Peyer's patch (tissue), 4 donors: ENCODE results near the gene AKAP6. TPM values are rescaled to one million over a fixed set of nuclear protein-coding genes. Genes with fewer than 3 reads are reported as not detected.

Experiments
- DNase-seq, 3 donors: peaks; one replicate each; pipeline ENCODE4 v3.0.0-alpha.2; 2017 to 2019
- H3K27ac ChIP-seq, 4 donors: fragments of 200-600 bp; sonication (generic); one replicate each; pipeline ENCODE4 v1.5.1; 2016 to 2019
- H3K27me3 ChIP-seq, 2 donors: fragments of 200-600 bp; sonication (generic); one replicate each; pipeline ENCODE4 v1.5.1; 2019
- H3K36me3 ChIP-seq, 3 donors: fragments of 200-600 bp; sonication (generic); one replicate each; pipeline ENCODE4 v1.5.1; 2016 to 2019
- H3K4me1 ChIP-seq, 4 donors: fragments of 200-600 bp; sonication (generic); one replicate each; pipeline ENCODE4 v1.5.1; 2016 to 2019
- H3K4me3 ChIP-seq, 4 donors: fragments of 200-600 bp; sonication (generic); 1 replicate in 3 of 4; 2 replicates in 1 of 4; pipeline ENCODE4 v1.5.1; 2016 to 2019; ENCODE audit warnings: mild to moderate bottlenecking in 1 of 4
- H3K9me3 ChIP-seq, 4 donors: fragments of 200-600 bp; sonication (generic); one replicate each; pipeline ENCODE4 v1.5.1; 2016 to 2019; ENCODE audit warnings: mild to moderate bottlenecking in 1 of 4
- POLR2A ChIP-seq, 2 donors: fragments of 450-650 bp; IDR thresholded peaks; one replicate each; pipeline ENCODE4 v1.5.1; 2017; ENCODE audit warnings: antibody characterized with exemption in 2 of 2, mild to moderate bottlenecking in 2 of 2, moderate library complexity in 2 of 2
- total RNA-seq, 4 donors: library from RNA; depleted of rRNA; stranded (reverse); fragments of >200 nt; gene quantifications; one replicate each; pipeline ENCODE4 v1.1.0, GENCODE V29; 2016
- TF ChIP-seq, protein P1 (sequence below), 6 experiments: fragments of 450-650 bp in 4 of 6; fragments of 200-600 bp in 2 of 6; sonication (generic) in 1 of 6; IDR thresholded peaks; one replicate each; pipeline ENCODE4 v1.5.1; 2017 to 2019; ENCODE audit warnings: antibody characterized with exemption in 6 of 6, mild to moderate bottlenecking in 3 of 6, moderate library complexity in 1 of 6

AKAP6 gene
- total RNA-seq, 4 donors from 2014 or later, result 7.6 to 21.5 (median 12.2) TPM

DNA sequence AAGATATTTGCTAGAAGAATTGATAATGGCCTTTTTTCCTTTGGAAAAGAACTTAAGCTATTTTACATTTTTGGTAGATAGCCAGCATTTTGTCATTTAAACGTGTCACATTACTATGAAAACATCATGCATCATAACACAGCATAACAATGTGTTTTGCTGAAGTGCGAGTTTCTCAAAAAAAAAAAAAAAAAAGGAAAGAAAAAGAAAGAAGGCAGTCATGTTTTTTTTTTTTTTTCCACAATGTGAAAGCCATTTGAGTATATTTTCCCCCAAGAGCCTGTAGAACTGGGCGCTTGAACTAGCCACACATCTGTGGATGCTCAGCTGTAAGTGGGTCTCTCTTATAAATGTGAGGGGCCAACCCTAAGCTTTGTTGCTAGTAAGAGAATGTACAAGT lies 300.1 kb downstream of the AKAP6 start:
- DNase-seq, result no peak
- TF ChIP-seq, protein P1, sequence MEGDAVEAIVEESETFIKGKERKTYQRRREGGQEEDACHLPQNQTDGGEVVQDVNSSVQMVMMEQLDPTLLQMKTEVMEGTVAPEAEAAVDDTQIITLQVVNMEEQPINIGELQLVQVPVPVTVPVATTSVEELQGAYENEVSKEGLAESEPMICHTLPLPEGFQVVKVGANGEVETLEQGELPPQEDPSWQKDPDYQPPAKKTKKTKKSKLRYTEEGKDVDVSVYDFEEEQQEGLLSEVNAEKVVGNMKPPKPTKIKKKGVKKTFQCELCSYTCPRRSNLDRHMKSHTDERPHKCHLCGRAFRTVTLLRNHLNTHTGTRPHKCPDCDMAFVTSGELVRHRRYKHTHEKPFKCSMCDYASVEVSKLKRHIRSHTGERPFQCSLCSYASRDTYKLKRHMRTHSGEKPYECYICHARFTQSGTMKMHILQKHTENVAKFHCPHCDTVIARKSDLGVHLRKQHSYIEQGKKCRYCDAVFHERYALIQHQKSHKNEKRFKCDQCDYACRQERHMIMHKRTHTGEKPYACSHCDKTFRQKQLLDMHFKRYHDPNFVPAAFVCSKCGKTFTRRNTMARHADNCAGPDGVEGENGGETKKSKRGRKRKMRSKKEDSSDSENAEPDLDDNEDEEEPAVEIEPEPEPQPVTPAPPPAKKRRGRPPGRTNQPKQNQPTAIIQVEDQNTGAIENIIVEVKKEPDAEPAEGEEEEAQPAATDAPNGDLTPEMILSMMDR (IDR thresholded peaks at IDR 0.05), result no peak
- no peak for TF ChIP-seq POLR2A (IDR thresholded peaks at IDR 0.05)

GRCh38 chr14:32630701-32631100 lies 301.6 kb downstream of the AKAP6 start:
- H3K27ac ChIP-seq, result no peak overlapping the region
- H3K36me3 ChIP-seq, result no peaks in the 10 kb centered on the region
- TF ChIP-seq, protein P1 (IDR thresholded peaks at IDR 0.05), result no peak
- no peak for TF ChIP-seq POLR2A (IDR thresholded peaks at IDR 0.05)
- no peaks in the 10 kb centered on the region for H3K4me1 ChIP-seq
- no peak overlapping the region for H3K4me3 ChIP-seq
- no peaks in the 10 kb centered on the region for H3K27me3 ChIP-seq
- no peaks in the 10 kb centered on the region for H3K9me3 ChIP-seq
- DNase-seq, result no peak

More for the DNA sequence above, 300.1 kb downstream of the AKAP6 start:
- Histone ChIP-seq H3K4me3 (no peak overlapping the region), H3K36me3 (no peaks in the 10 kb centered on the region), H3K9me3 (no peaks in the 10 kb centered on the region), H3K27me3 (no peaks in the 10 kb centered on the region), H3K27ac (no peak overlapping the region), H3K4me1 (no peaks in the 10 kb centered on the region)

DNA sequence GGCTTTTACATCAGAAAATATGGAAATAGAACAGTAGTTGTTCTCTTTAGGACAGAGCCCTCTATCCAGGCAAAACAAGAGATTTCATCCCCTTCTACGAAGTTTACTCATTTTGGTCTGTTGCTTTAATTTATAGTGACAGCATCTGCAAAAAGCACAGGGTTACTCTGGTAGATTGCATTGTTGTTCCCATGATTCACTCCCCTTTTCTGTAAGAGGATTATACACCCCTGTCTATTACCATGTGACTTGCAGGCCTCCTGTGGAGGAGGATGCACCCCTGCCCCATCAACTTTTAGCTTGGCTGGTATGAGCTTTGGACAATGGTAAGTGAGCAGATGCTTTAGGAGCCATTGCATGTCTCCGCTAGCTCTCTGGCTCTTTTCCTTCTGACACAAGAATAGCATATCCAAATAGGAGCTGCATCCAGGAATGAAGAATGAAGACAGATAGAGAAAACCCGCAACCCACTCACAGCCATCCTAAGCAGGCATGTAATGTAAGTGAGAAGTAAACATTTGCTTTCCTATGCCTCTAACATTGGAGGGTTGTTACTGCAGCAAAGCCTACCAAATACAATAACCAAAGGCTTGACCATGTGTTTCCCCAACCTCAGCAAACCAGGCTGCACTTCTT lies 304.2 kb downstream of the AKAP6 start:
- no peaks in the 10 kb centered on the region for H3K27me3 ChIP-seq

DNA sequence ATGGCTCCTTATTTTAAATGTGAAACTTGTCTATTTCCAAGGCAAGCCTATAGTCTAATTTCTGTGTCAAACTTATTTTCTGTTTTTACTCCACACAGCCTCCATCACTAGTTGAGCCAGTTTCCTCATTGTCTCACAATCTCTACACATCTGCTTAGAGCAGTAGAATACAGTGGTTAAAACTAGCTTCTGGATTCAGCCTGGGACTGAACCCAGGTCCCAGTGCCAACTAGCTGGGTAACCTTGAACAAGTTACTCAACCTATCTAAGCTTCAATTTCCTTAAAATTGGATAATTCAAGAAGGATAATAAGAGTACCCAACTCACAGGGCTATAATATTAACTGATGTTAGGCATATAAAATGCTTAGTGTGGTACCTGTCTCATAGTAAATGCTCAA lies 304.8 kb downstream of the AKAP6 start:
- TF ChIP-seq, protein P1 (IDR thresholded peaks at IDR 0.05), result no peak
- TF ChIP-seq POLR2A (IDR thresholded peaks at IDR 0.05), result no peak
- H3K27ac ChIP-seq, result no peak overlapping the region
- DNase-seq, result no peak
- no peaks in the 10 kb centered on the region for H3K27me3 ChIP-seq
- no peaks in the 10 kb centered on the region for H3K9me3 ChIP-seq
- no peaks in the 10 kb centered on the region for H3K36me3 ChIP-seq
- no peak overlapping the region for H3K4me3 ChIP-seq
- no peaks in the 10 kb centered on the region for H3K4me1 ChIP-seq

More for the DNA sequence above, 304.2 kb downstream of the AKAP6 start:
- no peak for TF ChIP-seq POLR2A (IDR thresholded peaks at IDR 0.05)
- TF ChIP-seq, protein P1 (IDR thresholded peaks at IDR 0.05), result no peak
- DNase-seq, result no peak
- H3K4me3 ChIP-seq, result no peak overlapping the region
- no peaks in the 10 kb centered on the region for H3K36me3 ChIP-seq
- H3K9me3 ChIP-seq, result no peaks in the 10 kb centered on the region
- no peak overlapping the region for H3K27ac ChIP-seq
- no peaks in the 10 kb centered on the region for H3K4me1 ChIP-seq

DNA sequence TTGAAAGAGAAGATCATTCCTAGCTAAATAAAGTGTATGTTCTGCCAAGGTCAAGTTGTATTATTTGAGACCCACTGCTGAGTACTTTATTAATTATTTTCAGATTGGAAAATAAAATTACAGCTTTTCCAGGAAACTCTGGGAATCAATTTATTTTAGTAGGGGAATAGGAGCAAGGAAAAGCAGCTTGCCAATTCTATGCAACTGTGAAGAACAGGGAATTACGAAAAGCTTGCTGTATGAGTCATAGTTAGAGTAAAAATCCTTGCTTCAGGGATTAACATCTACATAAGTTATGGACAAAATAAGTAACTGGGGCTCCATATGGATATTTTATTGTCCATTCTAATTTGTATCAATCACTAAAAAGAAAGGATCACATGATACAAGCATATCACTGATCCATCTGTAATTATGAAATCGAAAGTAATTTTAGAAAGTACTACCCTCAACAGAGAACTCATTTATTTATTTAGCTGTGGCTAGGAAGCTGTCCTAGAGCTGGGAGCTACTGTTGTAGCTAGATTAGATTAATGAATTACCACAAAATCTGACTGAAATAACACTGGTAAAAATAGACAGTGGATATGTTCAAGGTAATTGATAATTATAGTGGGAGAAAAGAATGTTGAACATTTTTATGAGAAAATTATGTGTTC lies 306.1 kb downstream of the AKAP6 start:
- no peaks in the 10 kb centered on the region for H3K27me3 ChIP-seq
- no peaks in the 10 kb centered on the region for H3K9me3 ChIP-seq
- no peak for DNase-seq
- H3K4me1 ChIP-seq, result no peaks in the 10 kb centered on the region
- no peak overlapping the region for H3K27ac ChIP-seq
- TF ChIP-seq POLR2A (IDR thresholded peaks at IDR 0.05), result no peak
- TF ChIP-seq, protein P1 (IDR thresholded peaks at IDR 0.05), result no peak
- no peak overlapping the region for H3K4me3 ChIP-seq
- no peaks in the 10 kb centered on the region for H3K36me3 ChIP-seq
